NCI-H2227 (cell line): Measurements from ENCODE around the gene SMYD1.

ENCODE experiments used
- DNase-seq: peaks from one replicate; lab custom pipeline; 2025; ENCODE audit not compliant: unreplicated experiment; lab: John Stamatoyannopoulos, UW

SMYD1 gene

GRCh38 chr2:88121678-88122077 lies 54.1 kb downstream of the SMYD1 start:
- DNase-seq = no peak

- no peak for DNase-seq
Observed at GRCh38 chr2:88122141-88122884, 54.7 kb downstream of the SMYD1 start.

GRCh38 chr2:88123164-88123974 lies 55.7 kb downstream of the SMYD1 start:
- no peak for DNase-seq

- DNase-seq = no peak
Observed at GRCh38 chr2:88123975-88124917, 56.6 kb downstream of the SMYD1 start.

GRCh38 chr2:88125344-88125923 lies 57.8 kb downstream of the SMYD1 start:
- DNase-seq = no peak

GRCh38 chr2:88125924-88126771 lies 58.5 kb downstream of the SMYD1 start:
- DNase-seq = no peak

GRCh38 chr2:88126772-88127637 lies 59.4 kb downstream of the SMYD1 start:
- no peak for DNase-seq

- DNase-seq = no peak
Observed at GRCh38 chr2:88127638-88127887, 59.9 kb downstream of the SMYD1 start.

GRCh38 chr2:88127888-88128653 lies 60.4 kb downstream of the SMYD1 start, which contains the start of gene FABP1:
Gene FABP1, minus strand, starts transcription at chr2:88128062. Its CDS starts 45 bp downstream, at chr2:88128017.
- DNase-seq = no peak

GRCh38 chr2:88128654-88129312 lies 61.2 kb downstream of the SMYD1 start:
- DNase-seq = no peak

GRCh38 chr2:88129313-88129959 lies 61.8 kb downstream of the SMYD1 start:
- DNase-seq = no peak

GRCh38 chr2:88131201-88131998 lies 63.8 kb downstream of the SMYD1 start:
- DNase-seq = no peak

- DNase-seq = no peak
Observed at GRCh38 chr2:88131999-88132368, 64.4 kb downstream of the SMYD1 start.

- DNase-seq = no peak
Observed at GRCh38 chr2:88133875-88134274, 66.2 kb downstream of the SMYD1 start.

GRCh38 chr2:88136817-88137216 lies 69.2 kb downstream of the SMYD1 start:
- no peak for DNase-seq

GRCh38 chr2:88137833-88138232 lies 70.2 kb downstream of the SMYD1 start:
- DNase-seq = no peak
